KG1 (cell line): ENCODE data around the gene ANKLE1.
"Not testable (repeated sequence)": the region's sequence is repeated elsewhere in the genome, so short reads cannot be mapped to it uniquely, and the experiment has no call there.

Source experiments
- DNase-seq: peaks from one replicate; lab custom pipeline; 2025; lab: John Stamatoyannopoulos, UW

The ANKLE1 gene

DNA sequence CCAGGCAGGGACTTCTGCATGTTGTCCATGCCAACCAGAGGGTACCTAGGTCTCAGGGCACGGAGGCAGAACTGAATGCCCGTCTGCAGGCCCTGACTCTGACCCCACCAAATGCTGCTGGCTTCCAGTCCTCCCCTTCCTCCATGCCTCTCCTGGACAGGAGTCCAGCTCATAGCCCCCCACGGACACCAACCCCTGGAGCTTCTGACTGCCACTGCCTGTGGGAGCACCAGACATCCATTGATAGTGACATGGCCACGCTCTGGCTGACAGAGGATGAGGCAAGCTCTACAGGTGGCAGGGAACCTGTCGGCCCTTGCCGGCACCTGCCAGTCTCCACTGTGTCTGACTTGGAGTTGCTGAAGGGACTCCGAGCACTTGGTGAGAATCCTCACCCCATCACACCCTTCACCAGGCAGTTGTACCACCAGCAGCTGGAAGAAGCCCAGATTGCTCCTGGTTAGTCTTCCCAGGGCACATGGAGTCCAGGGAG, 1.8 kb downstream of the ANKLE1 start:
- DNase-seq = no peak

DNA sequence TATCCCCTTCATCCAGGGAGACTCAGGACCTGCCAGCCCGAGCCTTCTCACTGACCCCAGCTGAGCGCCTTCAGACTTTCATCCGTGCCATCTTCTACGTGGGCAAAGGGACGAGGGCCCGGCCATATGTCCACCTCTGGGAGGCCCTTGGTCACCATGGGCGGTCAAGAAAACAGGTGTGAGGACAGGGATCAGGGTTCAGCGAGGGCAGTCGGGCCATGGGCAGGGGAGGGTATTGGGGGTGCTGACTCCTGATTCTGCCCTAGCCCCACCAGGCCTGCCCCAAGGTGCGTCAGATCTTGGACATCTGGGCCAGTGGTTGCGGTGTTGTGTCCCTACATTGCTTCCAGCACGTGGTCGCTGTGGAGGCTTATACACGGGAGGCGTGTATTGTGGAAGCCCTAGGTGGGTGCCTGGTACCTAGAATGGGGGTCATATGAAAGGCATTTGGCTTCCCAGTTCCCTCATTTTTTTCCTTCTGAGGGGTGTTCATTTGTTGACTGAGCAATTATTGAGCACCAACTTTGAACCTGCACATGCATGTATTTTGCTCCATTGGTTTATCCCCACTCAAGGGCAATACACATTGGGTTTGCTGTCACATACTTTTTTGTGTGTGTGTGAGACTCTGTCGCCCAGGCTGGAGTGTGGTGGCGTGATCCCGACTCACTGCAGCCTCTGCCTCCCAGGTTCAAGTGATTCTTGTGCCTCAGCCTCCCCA, 3.9 kb downstream of the ANKLE1 start:
- no peak for DNase-seq

DNA sequence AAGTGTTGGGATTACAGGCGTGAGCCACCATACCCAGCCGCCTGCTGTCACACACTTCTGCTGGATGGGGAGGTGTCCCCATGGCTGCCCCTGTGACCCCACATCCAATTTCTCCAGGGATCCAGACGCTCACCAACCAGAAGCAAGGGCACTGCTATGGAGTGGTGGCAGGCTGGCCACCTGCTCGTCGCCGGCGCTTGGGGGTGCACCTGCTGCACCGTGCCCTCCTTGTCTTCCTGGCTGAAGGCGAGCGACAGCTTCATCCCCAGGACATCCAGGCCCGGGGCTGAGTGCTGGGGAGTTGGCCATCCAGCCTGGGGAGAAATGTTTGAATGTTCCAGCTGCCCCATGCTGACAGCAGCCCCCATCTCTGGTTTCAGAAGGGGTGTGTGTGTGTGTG, 4.6 kb downstream of the ANKLE1 start:
- DNase-seq = no peak

DNA sequence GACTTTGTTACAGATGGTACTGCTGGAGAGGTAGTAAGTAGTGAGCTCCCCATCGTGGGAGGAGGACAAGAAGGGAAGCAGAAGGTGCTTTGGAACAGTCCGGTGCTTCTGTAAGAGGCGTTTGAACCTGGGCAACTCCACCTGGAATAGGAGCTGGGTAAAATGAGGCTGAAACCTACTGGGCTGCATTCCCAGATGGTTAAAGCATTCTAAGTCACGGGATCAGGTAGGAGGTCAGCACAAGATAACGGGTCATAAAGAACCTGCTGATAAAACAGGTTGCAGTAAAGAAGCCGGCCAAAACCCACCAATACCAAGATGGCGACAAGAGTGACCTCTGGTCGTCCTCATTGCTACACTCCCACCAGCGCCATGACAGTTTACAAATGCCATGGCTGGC, 5.1 kb downstream of the ANKLE1 start:
- DNase-seq = no peak

DNA sequence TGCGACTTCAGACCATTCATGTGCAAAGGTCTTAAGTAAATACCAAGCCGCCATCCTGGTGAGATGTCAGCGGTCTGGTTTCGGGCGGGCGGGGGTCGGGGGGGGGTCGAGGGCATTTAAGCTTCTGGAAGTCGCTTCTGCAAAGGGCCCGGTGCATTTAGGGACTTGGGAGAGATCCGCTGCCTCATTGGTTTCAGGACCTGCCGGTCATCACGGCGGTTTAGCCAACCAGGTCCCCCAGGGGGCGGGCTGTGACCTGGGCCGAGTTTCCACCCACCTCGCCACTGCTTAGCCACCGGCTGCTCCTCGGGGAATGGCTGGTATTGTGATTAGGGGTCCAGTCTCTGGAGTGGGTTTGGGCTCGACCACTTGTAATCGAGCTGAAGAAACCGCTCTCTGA, 7.8 kb downstream of the ANKLE1 start:
- no peak for DNase-seq

DNA sequence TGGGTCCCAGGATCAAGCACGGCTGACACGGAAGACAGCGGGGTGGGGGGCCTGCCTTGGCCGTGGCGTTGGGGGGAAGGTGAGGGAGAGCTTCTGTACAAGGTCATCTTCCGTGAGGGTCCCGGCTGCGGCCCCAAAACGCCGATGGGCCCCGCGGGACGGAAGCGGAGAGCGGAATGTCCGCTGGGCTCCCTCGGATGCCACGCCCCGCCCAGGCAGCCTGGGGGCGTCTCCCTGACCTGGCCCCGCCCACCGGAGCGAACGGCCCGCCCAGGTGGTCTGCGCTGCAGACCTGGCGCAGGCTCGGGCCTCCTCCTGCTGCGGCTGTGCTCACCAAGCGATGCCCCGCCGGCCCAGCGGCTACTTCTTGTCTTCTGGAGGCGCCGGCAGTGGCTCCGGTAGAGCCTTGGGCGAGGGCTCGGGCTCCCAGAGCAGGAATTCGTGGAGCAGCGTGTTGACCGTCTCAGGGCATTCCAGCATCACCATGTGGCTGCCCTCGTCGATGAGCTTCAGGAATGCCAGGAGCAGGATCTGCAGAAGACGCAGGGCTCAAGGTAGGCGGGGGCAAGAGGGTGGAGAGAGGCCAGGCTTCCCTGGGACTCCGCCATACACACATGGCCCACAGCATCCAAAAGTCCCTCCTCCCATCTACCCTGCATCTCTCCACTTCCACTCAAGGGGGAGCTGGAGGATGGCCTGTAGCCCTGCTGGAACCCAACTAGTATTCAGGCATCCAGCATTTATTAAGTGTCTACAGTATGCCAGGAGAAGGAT, 10.8 kb downstream of the ANKLE1 start:
- no peak for DNase-seq

DNA sequence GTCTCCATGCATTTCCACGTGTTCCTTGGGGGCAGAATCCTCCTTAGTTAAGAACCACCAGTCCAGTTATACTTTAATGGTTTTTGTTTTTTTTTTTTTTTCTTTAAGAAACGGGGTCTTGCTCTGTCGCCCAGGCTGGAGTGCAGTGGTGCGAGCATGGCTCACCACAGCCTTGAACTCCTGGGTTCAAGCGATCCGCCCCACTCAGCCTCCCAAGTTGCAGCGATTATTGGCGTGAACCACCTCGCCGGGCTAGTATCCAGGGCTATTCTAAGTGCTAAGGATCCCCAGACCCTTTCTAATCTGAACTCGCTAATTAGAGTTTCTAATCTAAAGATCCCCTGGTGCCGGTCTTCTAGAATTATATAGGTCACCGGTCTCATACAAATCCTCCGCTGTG, 11.9 kb downstream of the ANKLE1 start:
- no peak for DNase-seq

DNA sequence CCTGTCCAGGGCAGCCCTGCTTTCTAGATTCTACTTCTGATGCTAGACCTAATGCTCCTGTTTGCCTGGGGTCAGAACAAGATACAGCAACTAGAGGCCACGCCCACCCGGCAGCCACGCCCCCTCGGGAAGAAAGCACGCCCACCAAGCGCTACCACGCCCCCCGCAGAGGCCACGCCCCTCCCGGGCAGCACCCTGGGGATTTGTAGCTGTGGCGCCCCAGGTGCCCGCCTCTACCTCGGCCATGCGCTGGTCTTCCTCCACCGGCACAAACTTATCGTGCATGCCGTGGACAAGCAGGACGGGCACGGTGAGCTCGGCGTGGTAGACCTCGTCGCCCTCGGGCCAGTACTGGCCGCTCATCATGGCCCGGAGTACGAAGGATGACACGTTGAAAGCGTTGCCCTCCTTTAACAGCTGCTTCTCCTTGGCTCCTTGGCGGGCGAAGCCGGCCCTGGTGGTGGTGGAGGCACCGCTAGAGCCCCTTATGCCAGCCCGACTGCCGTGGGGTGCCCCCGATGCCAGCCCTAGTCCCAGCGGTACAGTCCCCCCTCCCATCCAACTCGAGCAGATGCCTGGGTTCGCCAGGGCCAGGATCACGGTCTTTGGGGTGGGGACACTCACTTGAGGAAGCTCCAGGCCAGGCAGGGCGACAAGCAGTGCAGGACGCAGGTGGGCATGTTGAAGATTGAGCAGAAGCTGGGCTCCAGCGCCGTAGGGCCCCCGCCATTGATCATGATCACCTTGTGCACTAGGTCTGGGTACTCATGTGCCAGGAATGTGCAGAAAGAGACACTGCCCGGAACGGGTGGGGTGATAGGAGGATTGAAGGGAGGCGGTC, 12.6 kb downstream of the ANKLE1 start:
- no peak for DNase-seq

DNA sequence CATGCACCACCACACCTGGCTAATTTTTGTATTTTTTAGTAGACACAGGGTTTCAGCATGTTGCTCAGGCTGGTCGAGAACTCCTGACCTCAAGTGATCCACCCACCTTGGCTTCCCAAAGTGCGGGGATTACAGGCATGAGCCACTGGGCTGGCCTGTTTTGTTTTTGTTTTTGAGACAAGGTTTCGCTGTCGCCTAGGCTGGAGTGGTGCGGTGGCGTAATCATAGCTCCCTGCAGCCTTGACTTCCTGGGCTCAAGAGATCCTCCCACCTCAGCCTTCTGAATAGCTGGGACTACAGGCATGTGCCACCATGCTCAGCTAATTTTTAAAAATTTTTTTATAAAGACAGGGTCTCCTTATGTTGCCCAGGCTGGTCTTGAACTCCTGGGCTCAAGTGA, 13.8 kb downstream of the ANKLE1 start:
- DNase-seq = not testable (repeated sequence)

DNA sequence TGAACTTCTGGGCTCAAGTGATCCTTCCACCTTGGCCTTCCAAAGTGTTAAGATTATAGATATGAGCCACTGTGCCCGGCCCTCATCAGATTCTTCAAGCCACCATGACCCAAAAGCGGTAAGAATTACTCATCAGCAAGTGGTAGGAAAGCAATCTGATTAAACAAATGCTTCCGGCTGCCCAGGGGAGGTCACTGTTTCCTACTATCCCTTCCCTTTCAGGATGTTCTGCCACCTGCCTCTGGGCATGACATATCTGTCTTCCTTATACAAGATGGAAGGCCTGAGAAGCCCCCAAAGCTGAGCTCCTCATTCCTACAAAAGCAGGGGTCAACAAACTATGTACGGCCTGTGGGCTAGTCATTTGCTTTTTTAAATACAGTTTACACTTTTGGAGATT, 14.6 kb downstream of the ANKLE1 start:
- DNase-seq = no peak

DNA sequence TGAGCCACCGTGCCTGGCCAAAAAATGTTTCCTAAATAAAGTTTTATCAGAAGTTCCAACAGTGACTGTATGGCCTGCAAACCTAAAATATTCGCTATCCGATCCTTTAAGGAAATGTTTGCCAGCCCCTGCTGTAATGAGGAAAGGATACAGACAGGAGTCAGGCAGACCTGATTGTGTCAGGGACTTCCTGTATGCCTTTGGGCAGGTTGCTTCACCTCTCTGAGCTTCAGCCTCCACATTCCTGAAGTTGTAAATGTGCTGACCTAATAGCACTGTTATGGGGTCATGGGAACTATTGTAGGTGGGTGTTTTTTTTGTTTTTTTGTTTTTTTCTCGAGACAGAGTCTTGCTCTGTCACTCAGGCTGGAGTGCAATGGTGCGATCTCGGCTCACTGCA, 15.3 kb downstream of the ANKLE1 start:
- DNase-seq = no peak

DNA sequence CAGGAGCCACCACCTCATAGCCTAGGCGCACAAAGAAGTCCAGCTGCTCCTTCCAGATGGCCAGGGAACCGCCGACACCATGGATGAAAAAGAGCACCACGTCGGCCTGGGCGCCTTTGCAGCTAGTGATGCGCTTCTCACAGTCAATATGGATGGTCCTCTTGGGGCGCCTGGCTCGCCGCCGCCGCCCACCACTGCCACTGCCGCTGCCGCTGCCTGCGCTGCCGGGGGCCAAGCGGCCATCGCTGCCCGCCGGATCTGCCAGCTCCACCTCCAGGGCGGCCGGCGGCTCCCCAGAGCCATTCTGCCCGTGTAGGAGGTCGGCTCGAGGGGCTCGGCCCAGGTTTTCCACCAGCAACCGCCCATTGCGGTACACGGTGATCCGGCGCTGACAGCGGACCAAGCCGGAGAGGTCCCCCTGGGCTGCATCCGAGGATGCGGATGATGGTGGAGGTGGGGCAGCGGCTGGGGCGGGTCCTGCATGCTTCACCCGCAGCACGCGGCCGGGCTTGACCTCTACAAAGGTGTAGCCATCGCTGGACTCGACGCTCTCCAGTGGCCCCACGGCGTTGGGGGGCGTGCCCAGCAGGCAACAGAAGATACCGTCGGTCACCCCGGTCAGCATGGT, 19.4 kb downstream of the ANKLE1 start:
- no peak for DNase-seq

DNA sequence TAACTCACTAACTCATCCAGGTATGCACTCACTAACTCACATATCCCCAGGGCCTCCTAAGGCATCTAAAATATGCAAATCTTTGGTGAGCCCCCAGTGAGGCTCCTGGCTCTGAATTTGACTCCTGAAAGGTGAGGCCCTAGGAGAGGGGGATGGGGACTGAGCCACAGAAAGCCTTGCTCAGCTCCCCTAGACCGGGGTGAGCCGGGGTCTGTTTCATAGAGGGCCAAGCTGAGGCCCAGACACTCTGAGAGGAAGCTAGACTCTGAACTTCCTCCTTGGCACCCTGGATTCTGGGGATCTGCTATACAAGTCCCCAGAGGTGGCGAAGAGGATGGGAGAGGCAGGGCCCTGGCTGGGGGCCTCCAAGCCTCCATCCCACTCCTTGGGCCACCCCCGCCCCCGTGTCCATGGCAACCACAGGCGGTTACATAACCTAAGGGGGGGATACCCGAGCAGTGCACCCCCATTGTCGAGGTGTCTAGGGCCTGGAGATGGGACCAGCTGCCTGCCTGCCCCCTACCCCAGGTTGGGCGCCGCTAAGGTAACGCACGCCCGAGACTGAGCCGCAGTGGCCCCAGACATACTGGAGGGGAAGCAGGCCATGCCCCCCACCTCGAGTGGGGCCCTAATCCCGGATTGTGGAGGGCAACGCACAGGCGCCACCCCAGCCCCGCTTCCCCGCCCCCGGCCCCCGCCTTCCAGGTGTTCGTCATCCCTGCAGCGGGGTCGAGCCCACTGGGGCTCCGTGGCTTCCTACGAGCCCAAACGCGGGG, 20.9 kb downstream of the ANKLE1 start:
- no peak for DNase-seq

DNA sequence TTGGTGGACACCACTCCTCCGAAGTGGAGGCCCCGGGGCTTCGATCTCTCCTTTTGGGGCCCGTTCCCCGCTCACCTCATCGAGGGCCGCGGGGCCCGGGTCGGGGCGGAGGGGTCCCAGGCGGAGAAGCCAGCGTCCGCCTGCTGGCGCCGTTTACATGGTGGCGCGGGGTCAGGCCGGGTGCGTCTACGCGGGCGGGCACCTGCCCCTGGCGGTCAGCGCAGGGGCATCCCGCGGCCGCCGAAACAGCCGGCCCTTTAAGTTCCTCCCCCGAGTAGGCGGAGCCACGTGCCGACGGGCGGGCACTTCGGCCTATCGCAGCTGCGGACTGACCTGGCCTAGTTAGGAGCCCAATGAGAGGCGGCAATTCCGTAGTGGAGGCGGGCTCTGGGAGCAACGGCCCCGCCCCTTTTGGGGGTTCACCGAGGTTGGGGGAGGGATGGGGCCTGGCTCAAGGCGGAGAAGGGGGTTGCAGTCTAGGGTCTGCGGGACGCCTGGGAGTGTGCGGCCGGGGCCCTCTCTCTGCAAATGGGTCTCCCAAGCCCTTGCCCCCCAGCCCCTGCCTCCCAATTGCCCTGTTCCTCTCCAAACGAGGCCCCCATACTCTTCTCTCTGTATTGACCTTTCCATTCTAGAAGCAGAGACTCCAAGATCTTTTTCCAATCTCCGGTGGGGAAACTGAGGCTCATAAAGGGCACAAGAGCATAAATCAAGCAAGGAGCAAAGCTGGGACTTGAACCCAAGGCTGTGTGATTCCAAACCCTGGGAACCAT, 21.7 kb downstream of the ANKLE1 start, which contains the start of gene ABHD8:
ABHD8 (minus strand) TSS at position 259 of the 773 bp plus-strand sequence. CDS start 1,809 bp downstream, outside the sequence.
- peak; percentile 86 for DNase-seq

DNA sequence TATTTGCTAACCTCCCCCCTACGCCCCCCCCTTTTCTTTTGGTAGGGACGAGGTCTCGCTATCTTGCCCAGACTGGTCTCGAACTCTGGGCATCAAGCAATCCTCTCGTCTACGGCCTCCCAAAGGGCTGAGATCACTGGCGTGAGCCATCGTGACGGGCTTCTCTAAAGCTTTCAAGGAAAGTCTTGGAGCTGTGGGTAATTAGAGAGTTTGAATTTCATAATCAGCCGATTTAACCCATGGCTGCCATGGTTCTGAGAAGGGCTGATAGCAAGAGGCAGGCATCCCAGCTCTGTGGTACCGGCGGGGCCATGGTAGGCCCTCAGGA, 22.2 kb downstream of the ANKLE1 start:
- no peak for DNase-seq

DNA sequence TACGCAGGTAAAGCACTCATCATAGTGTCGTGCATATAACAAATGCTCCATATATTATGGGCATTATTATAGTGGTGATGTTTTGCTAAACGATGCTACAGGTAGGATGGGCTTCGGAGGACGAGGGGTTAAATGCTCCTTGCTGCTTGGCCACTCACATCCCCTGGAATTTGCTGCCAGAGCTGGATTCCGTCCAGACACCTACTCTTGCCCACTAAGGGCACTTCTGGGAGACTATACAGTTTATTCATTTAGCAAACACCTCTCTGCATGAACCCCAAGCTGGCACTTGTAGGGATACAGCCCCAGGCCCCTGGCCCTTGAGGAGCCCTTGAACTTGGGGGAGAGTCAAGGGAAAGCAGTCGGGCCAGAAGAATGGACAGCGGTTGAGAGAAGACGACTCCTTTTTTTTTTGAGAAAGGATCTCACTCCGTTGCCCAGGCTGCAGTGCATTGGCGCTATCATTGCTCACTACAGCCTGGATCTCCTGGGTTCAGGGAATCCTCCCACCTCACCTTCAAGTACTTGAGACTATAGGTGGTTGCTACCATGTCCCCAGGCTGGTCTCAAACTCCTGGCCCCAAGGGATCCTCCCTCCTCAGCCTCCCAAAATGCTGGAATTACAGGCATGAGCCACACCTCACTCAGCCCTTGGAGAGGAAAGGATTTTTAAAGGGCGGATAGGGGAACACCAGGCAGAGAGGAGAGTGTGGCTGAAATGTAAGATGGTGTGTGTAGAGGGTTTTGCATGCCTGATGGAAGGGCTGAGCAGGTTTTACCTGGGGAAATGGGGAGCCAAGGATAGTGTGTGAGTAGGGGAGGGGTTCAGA, 22.9 kb downstream of the ANKLE1 start:
- no peak for DNase-seq

DNA sequence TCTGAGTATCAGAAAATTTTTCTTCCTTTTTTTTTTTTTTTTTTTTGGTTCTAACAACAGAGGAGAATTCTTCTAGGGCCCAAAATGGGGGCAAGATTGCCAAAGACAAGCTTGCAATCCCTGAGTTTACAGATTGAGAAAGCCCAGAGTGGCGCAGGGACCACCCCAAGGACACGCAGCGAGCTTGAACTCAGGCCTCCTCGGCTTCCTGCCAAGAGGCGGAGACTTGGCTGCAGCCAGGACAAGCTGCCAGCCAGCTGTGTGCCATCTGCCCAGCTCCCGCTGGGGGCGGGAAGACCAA, 23.5 kb downstream of the ANKLE1 start:
- no peak for DNase-seq

DNA sequence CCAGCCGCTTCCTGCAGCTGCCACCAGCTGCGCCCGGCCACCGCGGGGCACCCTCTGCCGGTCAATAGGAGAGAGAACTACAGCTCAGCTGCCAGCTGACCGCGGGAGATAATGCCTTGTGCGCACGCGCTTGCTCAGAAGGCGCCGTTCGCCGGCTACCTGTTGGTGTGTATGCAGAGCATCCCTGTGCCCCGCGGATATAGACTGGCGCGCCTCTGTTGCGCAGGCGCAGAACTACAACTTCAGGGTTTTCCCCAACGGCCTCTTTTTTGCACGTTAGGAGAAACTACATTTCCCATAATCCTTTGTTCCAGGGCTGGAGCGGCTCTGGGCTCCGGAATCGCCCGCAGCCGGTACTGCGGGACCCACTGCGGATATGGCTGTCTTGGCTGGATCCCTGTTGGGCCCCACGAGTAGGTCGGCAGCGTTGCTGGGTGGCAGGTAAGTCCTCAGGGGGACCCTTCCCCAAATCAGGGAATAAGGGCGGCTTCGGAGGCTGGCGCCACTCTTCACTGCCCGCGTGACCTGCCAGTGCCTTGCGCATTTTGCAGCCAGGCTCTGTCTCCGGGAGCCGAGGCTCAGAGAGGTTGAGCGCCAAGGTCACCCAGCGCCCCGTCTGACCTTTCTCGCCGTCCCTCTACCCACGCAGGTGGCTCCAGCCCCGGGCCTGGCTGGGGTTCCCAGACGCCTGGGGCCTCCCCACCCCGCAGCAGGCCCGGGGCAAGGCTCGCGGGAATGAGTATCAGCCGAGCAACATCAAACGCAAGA, 24.0 kb downstream of the ANKLE1 start, which contains the start of gene MRPL34:
MRPL34 (plus strand) TSS at position 356 of the 768 bp plus-strand sequence; CDS start at position 377, 21 bp downstream.
- peak; percentile 95 for DNase-seq

DNA sequence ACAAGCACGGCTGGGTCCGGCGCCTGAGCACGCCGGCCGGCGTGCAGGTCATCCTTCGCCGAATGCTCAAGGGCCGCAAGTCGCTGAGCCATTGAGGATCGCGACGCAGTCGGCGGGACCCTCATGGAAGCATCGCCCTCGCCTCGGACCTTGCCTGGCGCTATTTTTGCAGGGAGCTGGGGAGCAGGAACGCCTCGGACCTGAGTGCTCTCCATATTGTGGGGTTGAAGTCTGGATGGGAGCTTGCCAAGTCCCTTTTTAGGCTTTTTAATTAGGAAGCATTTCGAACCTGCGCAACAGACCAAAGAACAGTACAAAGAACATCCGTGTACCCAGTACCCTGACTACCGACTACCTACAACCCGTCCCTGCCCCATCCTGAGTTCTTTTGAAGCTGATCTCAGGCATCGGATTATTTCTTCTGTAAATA, 24.6 kb downstream of the ANKLE1 start:
- peak; percentile 56 for DNase-seq
